ENCODE results near the gene COL4A1. TPM values are rescaled to one million over a fixed set of nuclear protein-coding genes. Genes with fewer than 3 reads are reported as not detected.

The COL4A1 gene
- total RNA-seq, 1 experiment from 2014 or later = 4.8 TPM

- Histone ChIP-seq H3K4me1 (peaks cover 17% of the 10 kb centered on the region), H3K4me3 (ENCODE audit: low read depth, low read length) (no peak overlapping the region), H3K27me3 (replicated peaks; ENCODE audit: control insufficient read depth, insufficient read depth, low read length) (no peaks in the 10 kb centered on the region), H3K36me3 (ENCODE audit: control insufficient read depth, insufficient read depth, low read length) (no peaks in the 10 kb centered on the region), H3K9me3 (no peaks in the 10 kb centered on the region)
- Mint-ChIP-seq H3K4me1 (ENCODE audit: low read depth, unreplicated experiment) (peaks cover 25% of the 10 kb centered on the region), H3K27ac (ENCODE audit: unreplicated experiment) (no peak overlapping the region), H3K9me3 (ENCODE audit: unreplicated experiment) (no peaks in the 10 kb centered on the region), H3K27me3 (ENCODE audit: insufficient read depth, unreplicated experiment) (no peaks in the 10 kb centered on the region), H3K4me3 (ENCODE audit: unreplicated experiment) (no peak overlapping the region), H3K36me3 (ENCODE audit: insufficient read depth, unreplicated experiment) (no peaks in the 10 kb centered on the region)
- no peak for TF ChIP-seq CTCF (IDR thresholded peaks at IDR 0.05; ENCODE audit: insufficient read depth in 1 of 2, low read depth in 1 of 2, low read length in 1 of 2, severe bottlenecking in 1 of 2, unreplicated experiment in 1 of 2)
- no peak for DNase-seq
- BruUV-seq (replicated peaks) = no TSS peak
- ChIA-PET POLR2A (no interaction called here), CTCF (no interaction called here)
- intact Hi-C loops (cut with micrococcal nuclease; ENCODE audit: unreplicated experiment) = no loop called here
Measured at GRCh38 chr13:110276553-110276950, 30.4 kb downstream of the COL4A1 start.

GRCh38 chr13:110275931-110276552, 30.9 kb downstream of the COL4A1 start:
- Histone ChIP-seq H3K27me3 (replicated peaks; ENCODE audit: control insufficient read depth, insufficient read depth, low read length) (no peaks in the 10 kb centered on the region), H3K9me3 (no peaks in the 10 kb centered on the region), H3K4me1 (peaks cover 17% of the 10 kb centered on the region), H3K4me3 (ENCODE audit: low read depth, low read length) (no peak overlapping the region), H3K36me3 (ENCODE audit: control insufficient read depth, insufficient read depth, low read length) (no peaks in the 10 kb centered on the region)
- H3K27ac Mint-ChIP-seq (ENCODE audit: unreplicated experiment) = no peak overlapping the region
- no peaks in the 10 kb centered on the region for H3K27me3 Mint-ChIP-seq (ENCODE audit: insufficient read depth, unreplicated experiment)
- no peaks in the 10 kb centered on the region for H3K36me3 Mint-ChIP-seq (ENCODE audit: insufficient read depth, unreplicated experiment)
- H3K4me3 Mint-ChIP-seq (ENCODE audit: unreplicated experiment) = no peak overlapping the region
- intact Hi-C loops (cut with micrococcal nuclease; ENCODE audit: unreplicated experiment) = no loop called here
- ChIA-PET CTCF (no interaction called here), POLR2A (no interaction called here)
- peaks cover 31% of the 10 kb centered on the region for H3K4me1 Mint-ChIP-seq (ENCODE audit: low read depth, unreplicated experiment)
- H3K9me3 Mint-ChIP-seq (ENCODE audit: unreplicated experiment) = no peaks in the 10 kb centered on the region
- no TSS peak for BruUV-seq (replicated peaks)
- no peak for TF ChIP-seq CTCF (IDR thresholded peaks at IDR 0.05; ENCODE audit: insufficient read depth in 1 of 2, low read depth in 1 of 2, low read length in 1 of 2, severe bottlenecking in 1 of 2, unreplicated experiment in 1 of 2)
- no peak for DNase-seq

GRCh38 chr13:110274687-110275086, 32.3 kb downstream of the COL4A1 start:
- Histone ChIP-seq H3K36me3 (ENCODE audit: control insufficient read depth, insufficient read depth, low read length) (no peaks in the 10 kb centered on the region), H3K9me3 (no peaks in the 10 kb centered on the region), H3K4me3 (ENCODE audit: low read depth, low read length) (no peak overlapping the region), H3K4me1 (peaks cover 17% of the 10 kb centered on the region), H3K27me3 (replicated peaks; ENCODE audit: control insufficient read depth, insufficient read depth, low read length) (no peaks in the 10 kb centered on the region)
- no peaks in the 10 kb centered on the region for H3K36me3 Mint-ChIP-seq (ENCODE audit: insufficient read depth, unreplicated experiment)
- DNase-seq = no peak
- no peak overlapping the region for H3K4me3 Mint-ChIP-seq (ENCODE audit: unreplicated experiment)
- H3K9me3 Mint-ChIP-seq (ENCODE audit: unreplicated experiment) = no peaks in the 10 kb centered on the region
- H3K27me3 Mint-ChIP-seq (ENCODE audit: insufficient read depth, unreplicated experiment) = no peaks in the 10 kb centered on the region
- intact Hi-C loops (cut with micrococcal nuclease; ENCODE audit: unreplicated experiment) = no loop called here
- ChIA-PET CTCF (no interaction called here), POLR2A (no interaction called here)
- peaks cover 33% of the 10 kb centered on the region for H3K4me1 Mint-ChIP-seq (ENCODE audit: low read depth, unreplicated experiment)
- no TSS peak for BruUV-seq (replicated peaks)
- no peak overlapping the region for H3K27ac Mint-ChIP-seq (ENCODE audit: unreplicated experiment)
- no peak for TF ChIP-seq CTCF (IDR thresholded peaks at IDR 0.05; ENCODE audit: insufficient read depth in 1 of 2, low read depth in 1 of 2, low read length in 1 of 2, severe bottlenecking in 1 of 2, unreplicated experiment in 1 of 2)
